ENCODE measurements around the gene CEACAM20. TPM values are rescaled to one million over a fixed set of nuclear protein-coding genes. Genes with fewer than 3 reads are reported as not detected.

The CEACAM20 gene
- total and polyA plus RNA-seq, 2 of the 13 experiments (the other 11 are each of a cell fraction or from before 2014, with no cell fraction given), result 0.04 TPM; not detected in 1

DNA sequence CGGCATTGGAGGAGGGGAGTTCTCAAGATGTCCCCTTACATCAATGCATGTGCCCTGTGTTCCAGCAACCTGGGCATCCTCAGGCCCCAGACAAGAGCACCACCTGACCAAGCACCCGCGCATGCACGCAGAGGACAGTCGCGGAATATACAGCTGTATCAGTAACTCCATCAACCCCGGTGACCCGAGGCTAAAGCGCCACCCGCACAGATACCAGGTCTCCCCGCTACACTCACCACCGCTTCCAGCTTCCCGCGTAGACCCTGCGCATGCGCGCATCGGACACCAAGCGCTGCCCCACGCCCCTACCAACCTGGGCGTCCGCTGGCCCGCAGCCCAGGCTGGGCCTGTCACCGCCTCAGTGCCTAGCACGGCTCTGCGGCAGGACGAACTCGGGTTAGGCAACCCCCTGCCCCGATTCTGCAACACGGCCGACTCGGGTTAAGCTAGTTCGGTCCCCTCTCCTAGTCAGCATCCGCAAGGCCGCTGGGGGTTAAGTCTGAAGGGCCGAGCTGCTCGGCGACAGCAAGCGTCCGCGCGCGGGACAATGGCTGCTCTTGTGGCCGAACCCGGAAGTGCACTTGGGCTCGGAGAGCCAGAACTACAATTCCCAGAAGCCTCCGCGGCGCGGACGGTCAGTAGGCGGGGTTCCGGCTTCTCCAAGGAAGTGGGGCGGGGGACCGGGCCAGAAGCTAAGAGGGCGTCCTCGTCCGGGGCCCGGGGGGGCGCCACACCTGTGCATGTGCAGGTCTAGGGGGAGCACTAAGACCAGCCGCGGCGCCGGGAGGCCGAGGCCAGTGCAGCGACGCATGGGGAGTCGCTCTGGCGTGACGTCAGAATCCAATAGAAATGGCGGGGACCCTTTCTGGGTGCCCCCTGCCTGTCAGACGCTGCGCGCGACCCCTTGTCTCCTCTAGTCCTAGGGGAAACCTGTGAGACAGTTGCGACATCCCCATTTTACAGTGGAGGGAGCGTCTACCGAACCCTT, 29.2 kb downstream of the CEACAM20 start, which contains the start of gene ZNF180 (continued):
- TF ChIP-seq ZNF317 (CRISPR knock-in tag; IDR thresholded peaks at IDR 0.05), result peak; percentile 92
- no peak for TF ChIP-seq FOXA1 (IDR thresholded peaks at IDR 0.05)
- no peak for TF ChIP-seq FOXA1 (CRISPR knock-in tag; IDR thresholded peaks at IDR 0.05)
- TF ChIP-seq RARG (CRISPR knock-in tag; IDR thresholded peaks at IDR 0.05; ENCODE audit: low read depth), result no peak
- peak; percentile 77 for TF ChIP-seq MED13 (CRISPR knock-in tag; IDR thresholded peaks at IDR 0.05)
- TF ChIP-seq ZBTB38 (CRISPR knock-in tag; IDR thresholded peaks at IDR 0.05), result peak; percentile 87; the same call in 1 of the 2 replicates
- no peak for TF ChIP-seq TRIM24 (CRISPR knock-in tag; IDR thresholded peaks at IDR 0.05)
- TF ChIP-seq POLR2A (IDR thresholded peaks at IDR 0.05; ENCODE audit: insufficient read depth in 1 of 2, low read depth in 2 of 2, low read length in 2 of 2), result peak; percentile 76 to 77
- TF ChIP-seq EZH2 (conservative IDR thresholded peaks at IDR 0.05; ENCODE audit: low read depth, low read length), result no peak
- peak; percentile 42; the same call in 1 of the 2 replicates for TF ChIP-seq KDM4B (CRISPR knock-in tag; IDR thresholded peaks at IDR 0.05)
- TF ChIP-seq SATB2 (CRISPR knock-in tag; IDR thresholded peaks at IDR 0.05), result no peak
- peak; percentile 96 for TF ChIP-seq KDM5B (CRISPR knock-in tag; IDR thresholded peaks at IDR 0.05; ENCODE audit: borderline replicate concordance)
- no peak for TF ChIP-seq NR1H2 (CRISPR knock-in tag; IDR thresholded peaks at IDR 0.05; ENCODE audit: borderline replicate concordance, low read depth)
- TF ChIP-seq GPN1 (CRISPR knock-in tag; IDR thresholded peaks at IDR 0.05; ENCODE audit: borderline replicate concordance), result 0 out of 2 replicates have a peak, but pooled peaks have one; percentile 32
- TF ChIP-seq, protein P1, sequence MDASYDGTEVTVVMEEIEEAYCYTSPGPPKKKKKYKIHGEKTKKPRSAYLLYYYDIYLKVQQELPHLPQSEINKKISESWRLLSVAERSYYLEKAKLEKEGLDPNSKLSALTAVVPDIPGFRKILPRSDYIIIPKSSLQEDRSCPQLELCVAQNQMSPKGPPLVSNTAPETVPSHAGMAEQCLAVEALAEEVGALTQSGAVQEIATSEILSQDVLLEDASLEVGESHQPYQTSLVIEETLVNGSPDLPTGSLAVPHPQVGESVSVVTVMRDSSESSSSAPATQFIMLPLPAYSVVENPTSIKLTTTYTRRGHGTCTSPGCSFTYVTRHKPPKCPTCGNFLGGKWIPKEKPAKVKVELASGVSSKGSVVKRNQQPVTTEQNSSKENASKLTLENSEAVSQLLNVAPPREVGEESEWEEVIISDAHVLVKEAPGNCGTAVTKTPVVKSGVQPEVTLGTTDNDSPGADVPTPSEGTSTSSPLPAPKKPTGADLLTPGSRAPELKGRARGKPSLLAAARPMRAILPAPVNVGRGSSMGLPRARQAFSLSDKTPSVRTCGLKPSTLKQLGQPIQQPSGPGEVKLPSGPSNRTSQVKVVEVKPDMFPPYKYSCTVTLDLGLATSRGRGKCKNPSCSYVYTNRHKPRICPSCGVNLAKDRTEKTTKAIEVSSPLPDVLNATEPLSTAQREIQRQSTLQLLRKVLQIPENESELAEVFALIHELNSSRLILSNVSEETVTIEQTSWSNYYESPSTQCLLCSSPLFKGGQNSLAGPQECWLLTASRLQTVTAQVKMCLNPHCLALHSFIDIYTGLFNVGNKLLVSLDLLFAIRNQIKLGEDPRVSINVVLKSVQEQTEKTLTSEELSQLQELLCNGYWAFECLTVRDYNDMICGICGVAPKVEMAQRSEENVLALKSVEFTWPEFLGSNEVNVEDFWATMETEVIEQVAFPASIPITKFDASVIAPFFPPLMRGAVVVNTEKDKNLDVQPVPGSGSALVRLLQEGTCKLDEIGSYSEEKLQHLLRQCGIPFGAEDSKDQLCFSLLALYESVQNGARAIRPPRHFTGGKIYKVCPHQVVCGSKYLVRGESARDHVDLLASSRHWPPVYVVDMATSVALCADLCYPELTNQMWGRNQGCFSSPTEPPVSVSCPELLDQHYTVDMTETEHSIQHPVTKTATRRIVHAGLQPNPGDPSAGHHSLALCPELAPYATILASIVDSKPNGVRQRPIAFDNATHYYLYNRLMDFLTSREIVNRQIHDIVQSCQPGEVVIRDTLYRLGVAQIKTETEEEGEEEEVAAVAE (CRISPR knock-in tag; IDR thresholded peaks at IDR 0.05; ENCODE audit: borderline replicate concordance), result peak; percentile 74
- TF ChIP-seq ZMYM2 (CRISPR knock-in tag; IDR thresholded peaks at IDR 0.05), result no peak
- TF ChIP-seq ZNF781 (CRISPR knock-in tag; IDR thresholded peaks at IDR 0.05; ENCODE audit: borderline replicate concordance, not compliant biosample characterization), result peak; percentile 91
- no peak for TF ChIP-seq PAWR (CRISPR knock-in tag; IDR thresholded peaks at IDR 0.05; ENCODE audit: borderline replicate concordance)
- no peak for TF ChIP-seq ZNF24 (IDR thresholded peaks at IDR 0.05)
- 0 out of 2 replicates have a peak, but pooled peaks have one; percentile 23 for TF ChIP-seq TBX3 (IDR thresholded peaks at IDR 0.05; ENCODE audit: borderline replicate concordance)
- 0 out of 2 replicates have a peak, but pooled peaks have one; percentile 29 for TF ChIP-seq REL (CRISPR knock-in tag; conservative IDR thresholded peaks at IDR 0.05)
- TF ChIP-seq ATAD3A (CRISPR knock-in tag; IDR thresholded peaks at IDR 0.05), result no peak
- TF ChIP-seq, protein P2, sequence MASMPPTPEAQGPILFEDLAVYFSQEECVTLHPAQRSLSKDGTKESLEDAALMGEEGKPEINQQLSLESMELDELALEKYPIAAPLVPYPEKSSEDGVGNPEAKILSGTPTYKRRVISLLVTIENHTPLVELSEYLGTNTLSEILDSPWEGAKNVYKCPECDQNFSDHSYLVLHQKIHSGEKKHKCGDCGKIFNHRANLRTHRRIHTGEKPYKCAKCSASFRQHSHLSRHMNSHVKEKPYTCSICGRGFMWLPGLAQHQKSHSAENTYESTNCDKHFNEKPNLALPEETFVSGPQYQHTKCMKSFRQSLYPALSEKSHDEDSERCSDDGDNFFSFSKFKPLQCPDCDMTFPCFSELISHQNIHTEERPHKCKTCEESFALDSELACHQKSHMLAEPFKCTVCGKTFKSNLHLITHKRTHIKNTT (CRISPR knock-in tag; IDR thresholded peaks at IDR 0.05), result no peak
- TF ChIP-seq FOXJ3 (CRISPR knock-in tag; IDR thresholded peaks at IDR 0.05; ENCODE audit: borderline replicate concordance), result no peak
- TF ChIP-seq, protein P3, sequence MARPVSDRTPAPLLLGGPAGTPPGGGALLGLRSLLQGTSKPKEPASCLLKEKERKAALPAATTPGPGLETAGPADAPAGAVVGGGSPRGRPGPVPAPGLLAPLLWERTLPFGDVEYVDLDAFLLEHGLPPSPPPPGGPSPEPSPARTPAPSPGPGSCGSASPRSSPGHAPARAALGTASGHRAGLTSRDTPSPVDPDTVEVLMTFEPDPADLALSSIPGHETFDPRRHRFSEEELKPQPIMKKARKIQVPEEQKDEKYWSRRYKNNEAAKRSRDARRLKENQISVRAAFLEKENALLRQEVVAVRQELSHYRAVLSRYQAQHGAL (CRISPR knock-in tag; IDR thresholded peaks at IDR 0.05; ENCODE audit: not compliant biosample characterization), result peak; percentile 94

Data from HepG2 (cell line).